LHCN-M2 (cell line): ENCODE data around the gene UQCRH. TPM values are rescaled to one million over a fixed set of nuclear protein-coding genes. Genes with fewer than 3 reads are reported as not detected.

ENCODE experiments used
- DNase-seq: peaks from one replicate; pipeline ENCODE4 v3.0.0-alpha.2; 2012; ENCODE audit warnings: low read depth
- polyA plus RNA-seq: library from polyadenylated mRNA; unstranded; fragments of >200 nt; gene quantifications from one replicate; pipeline ENCODE4 v1.2.1, GENCODE V29; 2012; ENCODE audit warnings: missing spikeins
- total RNA-seq: library from RNA; depleted of rRNA; stranded (reverse); fragments of >200 nt; gene quantifications from 2 replicates; pipeline ENCODE4 v1.2.3, GENCODE V29; 2014; rRNA removed

The UQCRH gene
- total RNA-seq: 428 and 432 TPM in 2 replicates
- polyA plus RNA-seq: 647 TPM

GRCh38 chr1:46303038-46303871 is at the start of gene UQCRH, which contains the start of gene LRRC41:
Gene UQCRH, plus strand, starts transcription at chr1:46303698. Its CDS starts 69 bp downstream, at chr1:46303767.
Gene LRRC41, minus strand, starts transcription at chr1:46303616. Its CDS starts 294 bp downstream, at chr1:46303322.
- peak; percentile 96 for DNase-seq

- no peak for DNase-seq
Observed at GRCh38 chr1:46254668-46255067, 48.8 kb upstream of the UQCRH start.

- no peak for DNase-seq
Observed at GRCh38 chr1:46256523-46256922, 47.0 kb upstream of the UQCRH start.

- no peak for DNase-seq
Observed at GRCh38 chr1:46262508-46262907, 41.0 kb upstream of the UQCRH start.

GRCh38 chr1:46263146-46263545 is 40.4 kb upstream of the UQCRH start:
- DNase-seq: no peak

- DNase-seq: no peak
Observed at GRCh38 chr1:46268578-46268977, 34.9 kb upstream of the UQCRH start.

- DNase-seq: no peak
Observed at GRCh38 chr1:46274225-46275029, 29.1 kb upstream of the UQCRH start.

- DNase-seq: no peak
Observed at GRCh38 chr1:46275030-46275337, 28.5 kb upstream of the UQCRH start.

GRCh38 chr1:46277658-46278373 is 25.7 kb upstream of the UQCRH start:
- DNase-seq: no peak

- DNase-seq: no peak
Observed at GRCh38 chr1:46278807-46279206, 24.7 kb upstream of the UQCRH start.

- DNase-seq: no peak
Observed at GRCh38 chr1:46280092-46280491, 23.4 kb upstream of the UQCRH start.

- no peak for DNase-seq
Observed at GRCh38 chr1:46281021-46281420, 22.5 kb upstream of the UQCRH start.

GRCh38 chr1:46284058-46284457 is 19.4 kb upstream of the UQCRH start:
- no peak for DNase-seq

GRCh38 chr1:46284597-46285564 is 18.6 kb upstream of the UQCRH start:
- DNase-seq: no peak

- peak; percentile 95 for DNase-seq
Observed at GRCh38 chr1:46285730-46286477, 17.6 kb upstream of the UQCRH start.

- DNase-seq: no peak
Observed at GRCh38 chr1:46288485-46289133, 14.9 kb upstream of the UQCRH start.

- no peak for DNase-seq
Observed at GRCh38 chr1:46289134-46289494, 14.4 kb upstream of the UQCRH start.

- DNase-seq: no peak
Observed at GRCh38 chr1:46289976-46290375, 13.5 kb upstream of the UQCRH start.

GRCh38 chr1:46295306-46295705 is 8.2 kb upstream of the UQCRH start:
- no peak for DNase-seq

- no peak for DNase-seq
Observed at GRCh38 chr1:46298387-46298786, 5.1 kb upstream of the UQCRH start.
